CD4-positive, alpha-beta T cell (primary cell): Measurements from ENCODE around the gene CCDC92B. TPM values are rescaled to one million over a fixed set of nuclear protein-coding genes. Genes with fewer than 3 reads are reported as not detected.
A peak's percentile ranks its signal among the peaks of the same experiment; 100 is the strongest.
"Not testable (repeated sequence)": the region's sequence is repeated elsewhere in the genome, so short reads cannot be mapped to it uniquely, and the experiment has no call there.

Source experiments
- ATAC-seq: fragments of 200-7000 bp; cut with Tn5 transposase; one replicate; pipeline ENCODE4 v1.10.0; 2022; ENCODE audit warnings: mild to moderate bottlenecking; ENCODE audit not compliant: poor library complexity
- CTCF ChIA-PET: fragments of 350-600 bp; sonication (Branson Sonifier 250); formaldehyde crosslinking; loops from one replicate; lab custom pipeline; 2021; ENCODE audit warnings: antibody characterized with exemption, inconsistent platforms; lab: Charles Lee
- POLR2A ChIA-PET: fragments of 350-600 bp; sonication (Branson Sonifier 250); formaldehyde crosslinking; loops from one replicate; lab custom pipeline; 2021; ENCODE audit warnings: antibody characterized with exemption, inconsistent platforms; lab: Charles Lee
- DNase-seq, 14 experiments: peaks; one replicate each; pipeline ENCODE4 v3.0.0-alpha.2; 2013 to 2020; ENCODE audit warnings: mixed read lengths in 2 of 14
- H3K27ac ChIP-seq, 2 donors: one replicate each; pipeline versions ENCODE4 v1.5.1 to v1.7.0; 2013; ENCODE audit warnings: low read length in 2 of 2, low read depth in 1 of 2, mild to moderate bottlenecking in 1 of 2
- H3K27me3 ChIP-seq, 2 experiments: 1 replicate in 1 of 2; 2 replicates in 1 of 2; pipeline versions ENCODE4 v1.6.1 to v1.7.0; 2013; ENCODE audit warnings: low read length in 2 of 2, control low read depth in 1 of 2, mild to moderate bottlenecking in 1 of 2, moderate library complexity in 1 of 2; ENCODE audit not compliant: insufficient read depth in 2 of 2, control insufficient read depth in 1 of 2
- H3K36me3 ChIP-seq: one replicate; pipeline ENCODE4 v1.6.1; 2013; ENCODE audit warnings: low read length, control low read depth; ENCODE audit not compliant: insufficient read depth
- H3K4me1 ChIP-seq: one replicate; pipeline ENCODE4 v1.6.1; 2013; ENCODE audit warnings: low read length, control low read depth; ENCODE audit not compliant: insufficient read depth
- H3K4me3 ChIP-seq: one replicate; pipeline ENCODE4 v1.5.1; 2013; ENCODE audit warnings: mild to moderate bottlenecking, low read length, moderate library complexity
- H3K9me3 ChIP-seq, 2 experiments: 1 replicate in 1 of 2; 2 replicates in 1 of 2; pipeline versions ENCODE4 v1.6.1 to v1.7.0; 2013; ENCODE audit warnings: low read length in 2 of 2, mild to moderate bottlenecking in 2 of 2, control low read depth in 1 of 2, moderate library complexity in 1 of 2; ENCODE audit not compliant: control insufficient read depth in 1 of 2, insufficient read depth in 1 of 2
- H3K27ac Mint-ChIP-seq: one replicate; pipeline ENCODE4 v1.8.0; 2020; ENCODE audit warnings: mixed read lengths
- H3K27me3 Mint-ChIP-seq: one replicate; pipeline ENCODE4 v1.8.0; 2021; ENCODE audit warnings: mixed read lengths
- H3K36me3 Mint-ChIP-seq: one replicate; pipeline ENCODE4 v1.8.0; 2021; ENCODE audit warnings: low read depth, mixed read lengths
- H3K4me1 Mint-ChIP-seq: one replicate; pipeline ENCODE4 v1.8.0; 2021; ENCODE audit warnings: low read depth, mixed read lengths
- H3K4me3 Mint-ChIP-seq: one replicate; pipeline ENCODE4 v1.8.0; 2020; ENCODE audit warnings: mild to moderate bottlenecking, mixed read lengths
- H3K9me3 Mint-ChIP-seq: one replicate; pipeline ENCODE4 v1.8.0; 2020; ENCODE audit warnings: mixed read lengths
- CTCF ChIP-seq: fragments of 200-600 bp; IDR thresholded peaks from one replicate; pipeline ENCODE4 v1.8.0; 2022; ENCODE audit warnings: antibody characterized with exemption, mild to moderate bottlenecking
- intact Hi-C, 2 experiments: fragments of 100-400 bp; cut with DNase I in 1 of 2; cut with micrococcal nuclease in 1 of 2; formaldehyde crosslinking; loops; one replicate each; pipeline versions ENCODE4 v1.15.1 to v1.9.0; 2023 to 2025; cut with DNase I, micrococcal nuclease
- total RNA-seq, 174 experiments: library from RNA in 2 of 174; stranded (reverse) in 2 of 174; gene quantifications; one replicate each; pipeline ENCODE4 v1.2.3 and lab custom pipeline; 2021 to 2026

CCDC92B gene
- total RNA-seq, 2 experiments from 2014 or later: 0.11 to 0.28 TPM

- H3K27ac ChIP-seq: no peak overlapping the region
- peaks cover 56% of the 10 kb centered on the region for H3K4me1 Mint-ChIP-seq
Observed at GRCh38 chr17:2789700-2790099, 40.2 kb upstream of the CCDC92B start.

GRCh38 chr17:2786176-2786881 is 36.9 kb upstream of the CCDC92B start:
- peak; percentile 81 to 95 (median 88) for DNase-seq

More at GRCh38 chr17:2789700-2790099, 40.2 kb upstream of the CCDC92B start:
- H3K27me3 Mint-ChIP-seq: no peaks in the 10 kb centered on the region
- intact Hi-C loops: loop anchor here in 1 of 2 experiments (5.0 kb wide), 1 partner anchor 138 kb away; no protein-coding TSS in a partner anchor
- ATAC-seq (no peak), DNase-seq (no peak)
- Histone ChIP-seq H3K36me3 (no peaks in the 10 kb centered on the region), H3K4me3 (no peak overlapping the region), H3K4me1 (peaks cover 59% of the 10 kb centered on the region), H3K27me3 (no peaks in the 10 kb centered on the region), H3K9me3 (no peaks in the 10 kb centered on the region)
- CTCF ChIA-PET: interaction anchor here (5.0 kb wide), 1 partner anchor 47 kb away, joined by 61 read pairs; no protein-coding TSS in a partner anchor
- no peaks in the 10 kb centered on the region for H3K9me3 Mint-ChIP-seq
- no peak overlapping the region for H3K4me3 Mint-ChIP-seq
- TF ChIP-seq CTCF: no peak
- no peak overlapping the region for H3K27ac Mint-ChIP-seq
- POLR2A ChIA-PET: interaction anchor here (9.5 kb wide), 1 partner anchor 24 kb away, joined by 213 read pairs; no protein-coding TSS in a partner anchor
- no peaks in the 10 kb centered on the region for H3K36me3 Mint-ChIP-seq

GRCh38 chr17:2785376-2785775 is 35.9 kb upstream of the CCDC92B start:
- H3K9me3 Mint-ChIP-seq: not testable (repeated sequence)
- H3K4me1 Mint-ChIP-seq: peaks cover 17% of the 10 kb centered on the region
- POLR2A ChIA-PET: interaction anchor here (1.5 to 4.3 kb wide), 4 partner anchors 11 to 228 kb away, joined by 5 to 57 read pairs (median 12); partner anchors contain the start of gene RAP1GAP2

More at GRCh38 chr17:2786176-2786881, 36.9 kb upstream of the CCDC92B start:
- ChIA-PET CTCF (interaction anchor here (0.6 to 5.0 kb wide), 26 partner anchors 10 to 370 kb away, joined by 3 to 61 read pairs (median 3); partner anchors contain the start of gene RAP1GAP2), POLR2A (interaction anchor here (0.6 to 4.3 kb wide), 7 partner anchors 10 to 227 kb away, joined by 3 to 57 read pairs (median 5); partner anchors contain the start of gene RAP1GAP2)
- H3K4me3 Mint-ChIP-seq: no peak overlapping the region
- no peaks in the 10 kb centered on the region for H3K36me3 Mint-ChIP-seq
- intact Hi-C loops: loop anchor here (1.0 to 5.0 kb wide), 7 partner anchors 28 to 227 kb away; no protein-coding TSS in a partner anchor
- peaks cover 23% of the 10 kb centered on the region for H3K4me1 Mint-ChIP-seq
- Histone ChIP-seq H3K27me3 (no peaks in the 10 kb centered on the region), H3K4me3 (no peak overlapping the region), H3K9me3 (no peaks in the 10 kb centered on the region), H3K36me3 (no peaks in the 10 kb centered on the region), H3K27ac (no peak overlapping the region), H3K4me1 (peaks cover 26% of the 10 kb centered on the region)
- peak; percentile 88 for TF ChIP-seq CTCF
- H3K27ac Mint-ChIP-seq: no peak overlapping the region
- peak; percentile 98 for ATAC-seq
- no peaks in the 10 kb centered on the region for H3K9me3 Mint-ChIP-seq
- H3K27me3 Mint-ChIP-seq: no peaks in the 10 kb centered on the region

More at GRCh38 chr17:2785376-2785775, 35.9 kb upstream of the CCDC92B start:
- H3K4me3 Mint-ChIP-seq, H3K27me3 ChIP-seq, H3K27me3 Mint-ChIP-seq, ATAC-seq, H3K36me3 Mint-ChIP-seq, H3K27ac Mint-ChIP-seq, H3K36me3 ChIP-seq, H3K27ac ChIP-seq, DNase-seq, H3K4me3 ChIP-seq, H3K9me3 ChIP-seq: not testable (repeated sequence)
- CTCF ChIA-PET: interaction anchor here (0.7 to 5.0 kb wide), 10 partner anchors 11 to 369 kb away, joined by 3 to 61 read pairs (median 10); partner anchors contain the start of gene RAP1GAP2
- intact Hi-C loops: loop anchor here in 1 of 2 experiments (5.0 kb wide), 1 partner anchor 142 kb away; no protein-coding TSS in a partner anchor
- H3K4me1 ChIP-seq: peaks cover 16% of the 10 kb centered on the region
